IMR-90 (cell line): Measurements from ENCODE around the gene DPP8. TPM values are rescaled to one million over a fixed set of nuclear protein-coding genes. Genes with fewer than 3 reads are reported as not detected.

Experiments used
- ATAC-seq: fragments of 200-7000 bp; cut with Tn5 transposase; 2 replicates; pipeline ENCODE4 v1.9.1; 2020; ENCODE audit warnings: low read depth, mild to moderate bottlenecking, moderate library complexity
- BruUV-seq: library from RNA; stranded (reverse); fragments of 400-500 nt; replicated peaks from 2 replicates; lab custom pipeline; 2021; lab: Mats Ljungman, UMichigan
- CTCF ChIA-PET: fragments of 300-600 bp; formaldehyde crosslinking; extraction: SDS; loops from one replicate; lab custom pipeline; 2021; ENCODE audit warnings: antibody characterized with exemption; lab: Yijun Ruan, JAX
- POLR2A ChIA-PET: fragments of 300-600 bp; sonication (Branson Sonifier 250); formaldehyde crosslinking; loops from one replicate; lab custom pipeline; 2022; ENCODE audit warnings: antibody characterized with exemption; ENCODE audit not compliant: unreplicated experiment; lab: Charles Lee
- DNase-seq: peaks from one replicate; pipeline ENCODE4 v3.0.0; 2013
- H2AFZ ChIP-seq: replicated peaks from 2 replicates; pipeline ENCODE3; 2013; ENCODE audit warnings: low read length, mild to moderate bottlenecking; ENCODE audit not compliant: poor library complexity
- H2AK5ac ChIP-seq: 2 replicates; pipeline ENCODE4 v1.6.1; 2013; ENCODE audit warnings: low read depth, low read length, inconsistent platforms
- H2AK9ac ChIP-seq: replicated peaks from 2 replicates; pipeline ENCODE3; 2013; ENCODE audit warnings: mild to moderate bottlenecking, low read depth, low read length, moderate library complexity; ENCODE audit not compliant: poor library complexity
- H2BK120ac ChIP-seq: 2 replicates; pipeline ENCODE4 v1.6.1; 2013; ENCODE audit warnings: low read depth, low read length, inconsistent platforms
- H2BK15ac ChIP-seq: 3 replicates; pipeline ENCODE4 v1.6.1; 2013; ENCODE audit warnings: low read depth, low read length, inconsistent platforms
- H2BK20ac ChIP-seq: 2 replicates; pipeline ENCODE4 v1.6.1; 2013; ENCODE audit warnings: low read depth, mild to moderate bottlenecking, inconsistent platforms, low read length, moderate library complexity
- H2BK5ac ChIP-seq: 2 replicates; pipeline ENCODE4 v1.6.1; 2013; ENCODE audit warnings: mild to moderate bottlenecking, low read depth, low read length, inconsistent platforms; ENCODE audit not compliant: poor library complexity, severe bottlenecking
- H3K14ac ChIP-seq: replicated peaks from 2 replicates; pipeline ENCODE4 v1.6.1; 2013; ENCODE audit warnings: low read depth, low read length, inconsistent platforms
- H3K18ac ChIP-seq: 2 replicates; pipeline ENCODE4 v1.6.1; 2013; ENCODE audit warnings: low read depth, low read length, control low read depth
- H3K23ac ChIP-seq: 2 replicates; pipeline ENCODE4 v1.6.1; 2013; ENCODE audit warnings: low read depth, low read length, inconsistent platforms
- H3K27ac ChIP-seq: 2 replicates; pipeline ENCODE4 v1.5.1; 2013; ENCODE audit warnings: mild to moderate bottlenecking, control low read depth, low read length; ENCODE audit not compliant: insufficient read depth
- H3K27me3 ChIP-seq: 2 replicates; pipeline ENCODE4 v1.6.1; 2013; ENCODE audit warnings: low read length; ENCODE audit not compliant: control insufficient read depth, insufficient read depth
- H3K36me3 ChIP-seq: 2 replicates; pipeline ENCODE4 v1.6.1; 2013; ENCODE audit warnings: low read length, mixed read lengths; ENCODE audit not compliant: control insufficient read depth, insufficient read depth
- H3K4ac ChIP-seq: 2 replicates; pipeline ENCODE4 v1.6.1; 2013; ENCODE audit warnings: low read depth, low read length, inconsistent platforms
- H3K4me1 ChIP-seq: 2 replicates; pipeline ENCODE4 v1.6.1; 2013; ENCODE audit warnings: low read length, mixed read lengths; ENCODE audit not compliant: control insufficient read depth, insufficient read depth
- H3K4me2 ChIP-seq: 2 replicates; pipeline ENCODE4 v1.6.1; 2013; ENCODE audit warnings: low read depth, mild to moderate bottlenecking, control low read depth, low read length, moderate library complexity
- H3K4me3 ChIP-seq: 2 replicates; pipeline ENCODE4 v1.5.1; 2013; ENCODE audit warnings: low read depth, mild to moderate bottlenecking, control low read depth, low read length, moderate library complexity; ENCODE audit not compliant: insufficient read depth
- H3K56ac ChIP-seq: 2 replicates; pipeline ENCODE4 v1.6.1; 2013; ENCODE audit warnings: low read length, inconsistent platforms; ENCODE audit not compliant: insufficient read depth; ENCODE audit errors: extremely low read depth
- H3K79me1 ChIP-seq, 2 experiments: 2 replicates each; pipeline ENCODE4 v1.6.1; 2013; ENCODE audit warnings: low read length in 2 of 2, inconsistent platforms in 1 of 2, low read depth in 1 of 2
- H3K9ac ChIP-seq: 2 replicates; pipeline ENCODE4 v1.6.1; 2013; ENCODE audit warnings: low read depth, low read length, control low read depth
- H3K9me1 ChIP-seq: 2 replicates; pipeline ENCODE4 v1.6.1; 2013; ENCODE audit warnings: low read length, inconsistent platforms; ENCODE audit not compliant: insufficient read depth
- H3K9me3 ChIP-seq: 2 replicates; pipeline ENCODE4 v1.6.1; 2013; ENCODE audit warnings: low read length; ENCODE audit not compliant: control insufficient read depth, insufficient read depth
- H4K20me1 ChIP-seq: 2 replicates; pipeline ENCODE4 v1.6.1; 2013; ENCODE audit warnings: low read length, inconsistent platforms; ENCODE audit not compliant: insufficient read depth
- H4K5ac ChIP-seq: 2 replicates; pipeline ENCODE4 v1.6.1; 2013; ENCODE audit warnings: mild to moderate bottlenecking, low read depth, low read length, control low read depth
- H4K8ac ChIP-seq, 2 experiments: 2 replicates each; pipeline ENCODE4 v1.6.1; 2013; ENCODE audit warnings: low read depth in 2 of 2, low read length in 2 of 2, control low read depth in 1 of 2, inconsistent platforms in 1 of 2
- H4K91ac ChIP-seq: 2 replicates; pipeline ENCODE4 v1.6.1; 2013; ENCODE audit warnings: low read depth, low read length, inconsistent platforms; ENCODE audit not compliant: insufficient read depth
- CEBPB ChIP-seq: IDR thresholded peaks from 2 replicates; pipeline ENCODE4 v1.6.1; 2012; ENCODE audit warnings: low read depth, low read length, improper control_type of control experiment
- CTCF ChIP-seq: conservative IDR thresholded peaks from 2 replicates; pipeline ENCODE4 v1.5.1; 2012; ENCODE audit warnings: mild to moderate bottlenecking, low read depth, low read length, improper control_type of control experiment
- ELK1 ChIP-seq: fragments of 150-350 bp; IDR thresholded peaks from 2 replicates; pipeline ENCODE4 v1.6.1; 2016; ENCODE audit warnings: low read depth, mild to moderate bottlenecking, low read length, moderate library complexity, borderline replicate concordance
- FOS ChIP-seq: fragments of 150-350 bp; IDR thresholded peaks from 2 replicates; pipeline ENCODE4 v1.6.1; 2016; ENCODE audit warnings: low read depth, low read length
- MAZ ChIP-seq: IDR thresholded peaks from 2 replicates; pipeline ENCODE4 v1.6.1; 2012; ENCODE audit warnings: low read depth, mild to moderate bottlenecking, low read length, improper control_type of control experiment, moderate library complexity, borderline replicate concordance
- NFE2L2 ChIP-seq: fragments of 150-350 bp; IDR thresholded peaks from 2 replicates; pipeline ENCODE4 v1.6.1; 2016; ENCODE audit warnings: low read depth, mild to moderate bottlenecking, low read length
- RAD21 ChIP-seq: IDR thresholded peaks from 2 replicates; pipeline ENCODE4 v1.6.1; 2012; ENCODE audit warnings: low read length, improper control_type of control experiment
- RCOR1 ChIP-seq: IDR thresholded peaks from 2 replicates; pipeline ENCODE4 v1.6.1; 2012; ENCODE audit warnings: mild to moderate bottlenecking, low read length, improper control_type of control experiment; ENCODE audit not compliant: insufficient replicate concordance
- SMC3 ChIP-seq: fragments of 150-350 bp; IDR thresholded peaks from 2 replicates; pipeline ENCODE4 v1.6.1; 2016; ENCODE audit warnings: low read depth, mild to moderate bottlenecking, antibody characterized with exemption, low read length, moderate library complexity
- WGBS, 2 experiments: methylation state at CpG; one replicate each; pipeline versions ENCODE4 v1.1.5 to v1.1.7; 2013; ENCODE audit warnings: missing lambda C conversion rate in 2 of 2; ENCODE audit not compliant: insufficient read length in 1 of 2; ENCODE audit errors: extremely low coverage in 2 of 2; 5-methylcytosine and 5-hydroxymethylcytosine counted together
- dilution Hi-C: fragments of 300-500 bp; cut with HindIII; formaldehyde crosslinking; loops from one replicate; pipeline ENCODE4 v1.14.3; 2018; ENCODE audit warnings: low sequenced_read_pairs; ENCODE audit not compliant: unreplicated experiment
- in situ Hi-C: fragments of 300-500 bp; cut with MboI; formaldehyde crosslinking; loops from 3 replicates; pipeline ENCODE4 v1.14.3; 2019; ENCODE audit warnings: low sequenced_read_pairs, inconsistent platforms, mixed read lengths
- intact Hi-C: fragments of 100-400 bp; cut with micrococcal nuclease; formaldehyde crosslinking; loops from 2 replicates; pipeline ENCODE4 v1.10.0; 2022
- polyA plus RNA-seq, 3 experiments: library from polyadenylated mRNA; depleted of rRNA; stranded (reverse); fragments of >200 nt; gene quantifications; 2 replicates each; pipeline ENCODE4 v1.2.3, GENCODE V29; 2012; ENCODE audit warnings: low replicate concordance in 1 of 3
- total RNA-seq: library from RNA; depleted of rRNA; stranded (reverse); fragments of >200 nt; gene quantifications from 2 replicates; pipeline ENCODE4 v1.2.3, GENCODE V29; 2012
- TF ChIP-seq, protein P1 (sequence below): fragments of 150-350 bp; IDR thresholded peaks from 2 replicates; pipeline ENCODE4 v1.6.1; 2017; ENCODE audit warnings: mild to moderate bottlenecking, antibody characterized with exemption, low read length, low read depth

DPP8 gene
- total and polyA plus RNA-seq, 2 of the 4 experiments (the other 2 are of a cell fraction), result 10.7 to 29.4 TPM

DNA sequence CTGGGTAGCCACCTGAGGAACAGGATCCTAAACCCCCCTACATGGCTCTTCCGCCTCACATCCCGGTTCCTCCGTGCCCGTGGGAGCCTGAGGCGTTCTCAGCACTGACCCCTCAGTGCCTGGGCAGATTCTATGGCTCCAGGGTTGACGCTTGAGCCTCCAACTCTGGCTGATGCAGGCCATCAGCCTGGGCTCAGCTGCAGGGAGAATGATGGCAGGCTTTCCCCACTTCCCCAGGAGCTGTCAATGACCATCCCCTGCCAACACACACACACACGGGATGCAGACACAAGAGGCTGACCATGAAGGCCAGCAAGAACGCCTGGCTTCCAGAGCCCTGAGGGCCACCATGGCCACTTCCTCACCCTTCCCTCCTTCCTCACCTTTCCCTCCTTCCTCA, 123.9 kb downstream of the DPP8 start:
- no peak overlapping the region for H2BK5ac ChIP-seq
- H4K8ac ChIP-seq, result no peak overlapping the region
- intact Hi-C loops, result no loop called here
- no peak overlapping the region for H3K27ac ChIP-seq
- no peaks in the 10 kb centered on the region for H4K20me1 ChIP-seq
- no peak overlapping the region for H3K18ac ChIP-seq
- no peak overlapping the region for H4K91ac ChIP-seq
- H3K9me1 ChIP-seq, result no peaks in the 10 kb centered on the region; the same call in 1 of the 2 replicates
- no peaks in the 10 kb centered on the region for H3K4me1 ChIP-seq
- H2AK5ac ChIP-seq, result no peak overlapping the region
- H3K36me3 ChIP-seq, result no peaks in the 10 kb centered on the region; the same call in 1 of the 2 replicates
- in situ Hi-C loops, result no loop called here
- no peak for ATAC-seq
- H3K4me3 ChIP-seq, result no peak overlapping the region
- no peak overlapping the region for H4K5ac ChIP-seq
- no peak overlapping the region for H3K14ac ChIP-seq
- H2AK9ac ChIP-seq, result no peak overlapping the region
- H3K9me3 ChIP-seq, result no peaks in the 10 kb centered on the region
- H2BK15ac ChIP-seq, result no peak overlapping the region
- POLR2A ChIA-PET, result no interaction called here
- no peaks in the 10 kb centered on the region for H3K79me1 ChIP-seq
- H2BK120ac ChIP-seq, result no peak overlapping the region
- no peak for DNase-seq
- WGBS, 2 experiments, result no CpG with 5 or more reads among the region's 8 CpGs
- TF ChIP-seq RAD21, result no peak
- no peak for TF ChIP-seq SMC3
- no peak for TF ChIP-seq CTCF
- TF ChIP-seq CEBPB, result no peak
- no peak for TF ChIP-seq RCOR1
- TF ChIP-seq ELK1, result no peak
- TF ChIP-seq NFE2L2, result no peak
- no peak for TF ChIP-seq MAZ
- TF ChIP-seq, protein P1, sequence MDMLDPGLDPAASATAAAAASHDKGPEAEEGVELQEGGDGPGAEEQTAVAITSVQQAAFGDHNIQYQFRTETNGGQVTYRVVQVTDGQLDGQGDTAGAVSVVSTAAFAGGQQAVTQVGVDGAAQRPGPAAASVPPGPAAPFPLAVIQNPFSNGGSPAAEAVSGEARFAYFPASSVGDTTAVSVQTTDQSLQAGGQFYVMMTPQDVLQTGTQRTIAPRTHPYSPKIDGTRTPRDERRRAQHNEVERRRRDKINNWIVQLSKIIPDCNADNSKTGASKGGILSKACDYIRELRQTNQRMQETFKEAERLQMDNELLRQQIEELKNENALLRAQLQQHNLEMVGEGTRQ, result no peak
- no peak for TF ChIP-seq FOS
- BruUV-seq, result no TSS peak
- H3K56ac ChIP-seq, result no peak overlapping the region
- peaks cover 39% of the 10 kb centered on the region for H3K27me3 ChIP-seq
- no peak overlapping the region for H2AFZ ChIP-seq
- H3K4ac ChIP-seq, result no peak overlapping the region
- H2BK20ac ChIP-seq, result no peak overlapping the region
- H3K23ac ChIP-seq, result no peak overlapping the region
- no peak overlapping the region for H3K4me2 ChIP-seq
- CTCF ChIA-PET, result no interaction called here
- dilution Hi-C loops, result no loop called here
- H3K9ac ChIP-seq, result no peak overlapping the region
